ENCODE data around the gene CNTN4. TPM values are rescaled to one million over a fixed set of nuclear protein-coding genes. Genes with fewer than 3 reads are reported as not detected.

Gene CNTN4
- total and polyA plus RNA-seq, 2 donors (not counting 3 experiments of a cell fraction or from before 2014, with no cell fraction given), result not detected

GRCh38 chr3:2517500-2518172 lies 419.0 kb downstream of the CNTN4 start:
- no peaks in the 10 kb centered on the region for H3K4me1 ChIP-seq (ENCODE audit: control insufficient read depth, extremely low read depth, insufficient read depth, low read length)
- no peaks in the 10 kb centered on the region for H3K9me1 ChIP-seq (replicated peaks; ENCODE audit: control insufficient read depth, extremely low read depth, insufficient read depth, low read length)
- ChIA-PET CTCF (no interaction called here), POLR2A (no interaction called here)
- H3K9ac ChIP-seq (replicated peaks; ENCODE audit: extremely low read depth, insufficient read depth, low read length), result no peak overlapping the region
- H4K20me1 ChIP-seq (replicated peaks; ENCODE audit: control insufficient read depth, extremely low read depth, insufficient read depth, low read length), result no peaks in the 10 kb centered on the region
- H3K9me3 ChIP-seq (replicated peaks; ENCODE audit: control insufficient read depth, insufficient read depth, low read length), result peaks cover 2% of the 10 kb centered on the region
- H3K27me3 ChIP-seq (ENCODE audit: control insufficient read depth in 2 of 2, insufficient read depth in 2 of 2, low read length in 2 of 2), result no peaks in the 10 kb centered on the region
- no peaks in the 10 kb centered on the region for H3K79me2 ChIP-seq (ENCODE audit: control insufficient read depth, insufficient read depth, low read length)
- DNase-seq (ENCODE audit: low read depth, low spot score), result no peak
- intact Hi-C loops (cut with micrococcal nuclease), result no loop called here
- no peak overlapping the region for H3K4me3 ChIP-seq (replicated peaks in 1 of 3; ENCODE audit: insufficient read depth in 1 of 3, low read depth in 1 of 3, low read length in 3 of 3)
- FAIRE-seq, result no peak
- no peaks in the 10 kb centered on the region for H3K36me3 ChIP-seq (ENCODE audit: control insufficient read depth in 2 of 2, extremely low read depth in 1 of 2, insufficient read depth in 2 of 2, low read length in 2 of 2)
- H2AFZ ChIP-seq (ENCODE audit: low read depth, low read length), result no peak overlapping the region
- TF ChIP-seq MYC (IDR thresholded peaks at IDR 0.05; ENCODE audit: low read depth, low read length) (no peak), JUN (IDR thresholded peaks at IDR 0.05; ENCODE audit: borderline replicate concordance, insufficient read depth, insufficient read length, low read depth) (no peak), FOS (IDR thresholded peaks at IDR 0.05; ENCODE audit: borderline replicate concordance, insufficient read depth, low read length) (no peak), EZH2 (IDR thresholded peaks at IDR 0.05; ENCODE audit: borderline replicate concordance, low read depth, low read length, severe bottlenecking) (no peak), POLR2A (IDR thresholded peaks at IDR 0.05; ENCODE audit: low read depth, low read length) (no peak), CTCF (IDR thresholded peaks at IDR 0.05; ENCODE audit: extremely low read depth in 1 of 2, insufficient read depth in 1 of 2, low read depth in 1 of 2, low read length in 2 of 2) (no peak), MAX (IDR thresholded peaks at IDR 0.05; ENCODE audit: insufficient read depth, insufficient read length) (no peak), GATA2 (IDR thresholded peaks at IDR 0.05; ENCODE audit: insufficient read depth, insufficient read length, low read depth, low read length) (no peak), POLR2AphosphoS5 (IDR thresholded peaks at IDR 0.05; ENCODE audit: insufficient read depth, low read depth, low read length) (no peak)
- H3K27ac ChIP-seq (ENCODE audit: insufficient read depth, low read depth, low read length), result no peak overlapping the region
- dilution Hi-C loops (cut with MboI; ENCODE audit: extremely low pct_ligation_motif_present, low sequenced_read_pairs), result no loop called here
- BruUV-seq (replicated peaks), result no TSS peak
- no peak overlapping the region for H3K4me2 ChIP-seq (ENCODE audit: insufficient read depth, low read length)

All from endothelial cell of umbilical vein (primary cell).